Activated CD8-positive, alpha-beta memory T cell treated with anti-CD3 and anti-CD28 coated beads for 36 hours (primary cell): ENCODE data around the gene IRX6. TPM values are rescaled to one million over a fixed set of nuclear protein-coding genes. Genes with fewer than 3 reads are reported as not detected.

Experiments
- total RNA-seq, 2 experiments: library from RNA; stranded (reverse); gene quantifications; one replicate each; pipeline ENCODE4 v1.2.3, GENCODE V29; 2021

The IRX6 gene
- total RNA-seq, 2 experiments from 2014 or later: not detected

Other genes starting within 250 kb of the IRX6 start
- not detected for gene MMP2, start 155.0 kb downstream of the IRX6 start, total RNA-seq
- gene LPCAT2, start 184.9 kb downstream of the IRX6 start, total RNA-seq: under 1 TPM; 0.10 to 0.19 TPM
- not detected for gene CAPNS2, start 242.5 kb downstream of the IRX6 start, total RNA-seq